Measurements from ENCODE around the gene SLC28A3.

The SLC28A3 gene

DNA sequence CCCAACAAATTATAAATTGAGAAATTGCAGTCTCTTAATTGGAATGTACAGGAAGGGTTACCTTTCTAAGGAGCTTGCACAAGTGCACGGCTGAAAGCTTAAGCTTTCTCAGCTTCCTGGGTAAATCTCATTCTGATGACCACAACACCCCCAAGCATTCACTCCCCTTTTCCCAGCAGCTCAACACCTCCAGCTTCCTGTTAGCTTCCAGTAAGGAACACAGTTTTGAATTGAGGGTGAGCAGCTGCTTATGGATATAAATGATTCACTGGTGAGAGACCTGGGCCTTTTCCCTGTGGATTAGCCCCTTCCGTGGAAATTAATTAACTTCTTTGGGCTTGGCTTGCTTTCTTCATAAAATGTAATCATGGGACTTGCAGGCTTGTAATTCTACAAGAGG, 101.2 kb downstream of the SLC28A3 start:
- TF ChIP-seq, protein P1, sequence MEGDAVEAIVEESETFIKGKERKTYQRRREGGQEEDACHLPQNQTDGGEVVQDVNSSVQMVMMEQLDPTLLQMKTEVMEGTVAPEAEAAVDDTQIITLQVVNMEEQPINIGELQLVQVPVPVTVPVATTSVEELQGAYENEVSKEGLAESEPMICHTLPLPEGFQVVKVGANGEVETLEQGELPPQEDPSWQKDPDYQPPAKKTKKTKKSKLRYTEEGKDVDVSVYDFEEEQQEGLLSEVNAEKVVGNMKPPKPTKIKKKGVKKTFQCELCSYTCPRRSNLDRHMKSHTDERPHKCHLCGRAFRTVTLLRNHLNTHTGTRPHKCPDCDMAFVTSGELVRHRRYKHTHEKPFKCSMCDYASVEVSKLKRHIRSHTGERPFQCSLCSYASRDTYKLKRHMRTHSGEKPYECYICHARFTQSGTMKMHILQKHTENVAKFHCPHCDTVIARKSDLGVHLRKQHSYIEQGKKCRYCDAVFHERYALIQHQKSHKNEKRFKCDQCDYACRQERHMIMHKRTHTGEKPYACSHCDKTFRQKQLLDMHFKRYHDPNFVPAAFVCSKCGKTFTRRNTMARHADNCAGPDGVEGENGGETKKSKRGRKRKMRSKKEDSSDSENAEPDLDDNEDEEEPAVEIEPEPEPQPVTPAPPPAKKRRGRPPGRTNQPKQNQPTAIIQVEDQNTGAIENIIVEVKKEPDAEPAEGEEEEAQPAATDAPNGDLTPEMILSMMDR (IDR thresholded peaks at IDR 0.05; ENCODE audit: low read depth, low read length), result no peak

DNA sequence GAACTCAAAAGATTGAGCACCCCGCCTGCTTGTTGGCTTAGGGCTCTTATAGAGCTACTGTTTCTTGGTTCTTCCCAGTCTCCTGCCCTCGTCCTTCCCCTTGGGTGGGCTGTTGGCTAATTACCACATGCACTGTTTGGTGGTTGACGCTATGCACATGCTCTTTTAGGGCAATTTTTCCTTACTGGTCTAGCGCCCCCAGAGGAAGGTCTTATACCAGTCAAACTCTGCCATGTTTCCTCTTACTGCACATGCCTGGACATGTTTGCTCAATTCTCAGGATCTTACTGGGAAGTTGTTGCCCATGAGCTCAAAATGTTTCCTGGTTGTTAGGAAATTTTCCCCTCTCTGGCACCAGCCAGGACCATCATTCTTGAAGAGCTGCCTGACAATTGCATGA, 101.9 kb downstream of the SLC28A3 start:
- TF ChIP-seq, protein P1 (IDR thresholded peaks at IDR 0.05; ENCODE audit: low read depth, low read length), result peak; percentile 27
- H3K4me3 ChIP-seq (replicated peaks in 1 of 2; ENCODE audit: low read depth in 2 of 2, low read length in 2 of 2), result no peak overlapping the region
- DNase-seq (ENCODE audit: low read depth in 2 of 2), result peak; percentile 10 to 27

More for the DNA sequence above, 101.2 kb downstream of the SLC28A3 start:
- peak; percentile 45 to 78 for DNase-seq (ENCODE audit: low read depth in 2 of 2)
- no peak overlapping the region for H3K4me3 ChIP-seq (replicated peaks in 1 of 2; ENCODE audit: low read depth in 2 of 2, low read length in 2 of 2)

GRCh38 chr9:84235511-84235910, 105.0 kb downstream of the SLC28A3 start:
- no peak for DNase-seq (ENCODE audit: low read depth in 2 of 2)
- TF ChIP-seq, protein P1 (IDR thresholded peaks at IDR 0.05; ENCODE audit: low read depth, low read length), result no peak
- no peak overlapping the region for H3K4me3 ChIP-seq (replicated peaks in 1 of 2; ENCODE audit: low read depth in 2 of 2, low read length in 2 of 2)

DNA sequence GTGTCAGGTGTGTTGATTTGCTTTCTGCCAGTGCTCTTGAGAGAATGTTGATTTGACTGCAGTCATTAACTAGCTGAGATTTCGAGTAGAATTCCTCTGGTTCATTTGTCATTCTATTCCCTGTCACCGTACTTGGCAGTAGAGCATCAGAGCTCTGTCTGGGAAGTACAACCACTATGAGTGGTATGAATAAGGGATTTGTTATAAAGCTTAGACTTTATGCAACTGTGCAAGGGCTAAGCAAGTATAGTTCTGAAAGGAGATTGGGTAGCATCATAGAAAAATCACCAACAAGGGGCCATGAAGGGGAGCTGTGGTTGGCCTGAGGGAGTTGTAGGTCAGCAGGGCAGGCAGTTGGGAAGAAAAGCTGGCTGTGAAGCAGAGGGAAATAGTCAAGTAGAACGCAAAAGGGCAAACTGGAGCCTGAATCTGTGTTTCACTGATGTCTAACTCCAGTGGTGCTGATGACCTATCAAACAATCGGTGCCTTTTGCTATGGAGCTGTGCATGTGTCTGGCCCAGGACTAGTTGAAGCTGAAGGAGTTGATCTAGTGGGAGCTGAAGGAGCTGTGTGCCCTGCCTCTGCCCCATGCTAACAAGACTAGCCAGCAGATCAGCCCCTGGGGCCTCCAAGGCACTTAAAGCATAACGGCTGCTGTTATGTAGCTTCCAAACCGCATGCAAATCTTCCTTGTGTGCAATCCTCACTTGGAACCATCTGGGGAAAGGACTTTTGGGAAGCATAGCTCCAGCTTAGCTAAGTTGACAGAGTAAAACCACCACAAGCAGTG, 110.0 kb downstream of the SLC28A3 start:
- TF ChIP-seq, protein P1 (IDR thresholded peaks at IDR 0.05; ENCODE audit: low read depth, low read length), result no peak
- peak; percentile 15 to 78 for DNase-seq (ENCODE audit: low read depth in 2 of 2)
- H3K4me3 ChIP-seq (replicated peaks in 1 of 2; ENCODE audit: low read depth in 2 of 2, low read length in 2 of 2), result no peak overlapping the region

GRCh38 chr9:84229191-84229590, 111.4 kb downstream of the SLC28A3 start:
- no peak for DNase-seq (ENCODE audit: low read depth in 2 of 2)
- TF ChIP-seq, protein P1 (IDR thresholded peaks at IDR 0.05; ENCODE audit: low read depth, low read length), result no peak
- H3K4me3 ChIP-seq (replicated peaks in 1 of 2; ENCODE audit: low read depth in 2 of 2, low read length in 2 of 2), result no peak overlapping the region

DNA sequence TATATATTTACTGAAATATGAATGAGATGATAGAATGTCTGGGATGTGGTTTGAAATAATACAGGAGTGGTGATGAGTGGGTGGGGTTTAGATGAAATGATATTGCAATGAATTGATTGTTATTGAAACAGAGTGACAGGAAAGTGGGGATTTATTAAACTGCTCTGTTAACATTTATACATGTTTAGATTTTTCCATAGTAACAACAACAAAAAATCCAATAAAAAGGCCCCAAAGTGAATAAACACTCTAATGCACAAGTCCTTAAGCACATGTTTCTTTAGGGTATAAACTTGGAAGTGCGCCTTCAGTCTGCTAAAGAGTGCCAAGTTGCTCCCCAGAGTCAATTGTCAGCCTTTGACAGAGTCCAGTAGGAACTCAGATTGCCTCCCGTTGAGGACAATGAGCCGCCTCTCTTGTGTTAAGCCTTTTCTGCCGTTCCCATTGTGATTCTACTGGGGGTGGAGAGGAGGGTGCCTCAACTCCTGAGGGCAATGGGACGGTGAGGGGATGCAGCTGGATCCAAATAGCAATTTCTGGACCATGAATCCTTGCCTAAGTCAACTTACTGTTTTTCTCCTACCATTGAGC, 112.3 kb downstream of the SLC28A3 start:
- TF ChIP-seq, protein P1 (IDR thresholded peaks at IDR 0.05; ENCODE audit: low read depth, low read length), result no peak
- H3K4me3 ChIP-seq (replicated peaks in 1 of 2; ENCODE audit: low read depth in 2 of 2, low read length in 2 of 2), result no peak overlapping the region
- peak in 1 of 2 donors; percentile 58 for DNase-seq (ENCODE audit: low read depth in 2 of 2)

All from cardiac fibroblast (primary cell).